Kidney (tissue), 14 donors: ENCODE data around the gene CPLX3. TPM values are rescaled to one million over a fixed set of nuclear protein-coding genes. Genes with fewer than 3 reads are reported as not detected.

Source experiments
- DNase-seq, 5 donors: peaks; one replicate each; pipeline ENCODE4 v3.0.0-alpha.2; 2013 to 2020
- FAIRE-seq: peaks from 2 replicates; lab custom pipeline; 2012; peaks lifted over from hg19 to GRCh38; lab: Jason Lieb, UNC
- H3K27ac ChIP-seq, 2 donors: one replicate each; pipeline ENCODE4 v1.7.0; 2013; ENCODE audit warnings: low read depth in 2 of 2, low read length in 2 of 2, inconsistent platforms in 1 of 2
- H3K27me3 ChIP-seq: one replicate; pipeline ENCODE4 v1.7.1; 2013; ENCODE audit warnings: low read length, inconsistent platforms; ENCODE audit not compliant: control insufficient read depth, insufficient read depth
- H3K36me3 ChIP-seq, 3 donors: one replicate each; pipeline versions ENCODE4 v1.7.0 to v1.7.1; 2013; ENCODE audit warnings: low read length in 3 of 3, control low read depth in 1 of 3, inconsistent platforms in 1 of 3; ENCODE audit not compliant: insufficient read depth in 3 of 3, control insufficient read depth in 2 of 3
- H3K4me1 ChIP-seq, 3 donors: one replicate each; pipeline versions ENCODE4 v1.7.0 to v1.7.1; 2013; ENCODE audit warnings: low read length in 3 of 3, inconsistent platforms in 1 of 3, low read depth in 1 of 3; ENCODE audit not compliant: control insufficient read depth in 2 of 3, insufficient read depth in 2 of 3
- H3K4me3 ChIP-seq, 3 donors: one replicate each; pipeline versions ENCODE4 v1.7.0 to v1.8.1; 2013; ENCODE audit warnings: low read length in 3 of 3, control low read depth in 1 of 3, inconsistent platforms in 1 of 3
- H3K9ac ChIP-seq, 3 donors: one replicate each; pipeline versions ENCODE4 v1.7.0 to v1.7.1; 2013; ENCODE audit warnings: low read length in 3 of 3, control low read depth in 1 of 3, inconsistent platforms in 1 of 3
- H3K9me3 ChIP-seq, 3 donors: one replicate each; pipeline versions ENCODE4 v1.7.0 to v1.7.1; 2013; ENCODE audit warnings: low read length in 3 of 3, control low read depth in 1 of 3, inconsistent platforms in 1 of 3; ENCODE audit not compliant: control insufficient read depth in 2 of 3, insufficient read depth in 1 of 3
- intact Hi-C: fragments of 100-400 bp; cut with DNase I; formaldehyde crosslinking; loops from one replicate; pipeline ENCODE4 v1.11.1; 2022
- polyA plus RNA-seq: library from polyadenylated mRNA; stranded (reverse); fragments of 350-450 nt; fragmentation: Illumina TruSeq; extraction: RNeasy Lipid Tissue Mini Kit (QIAGEN cat#74804); gene quantifications from one replicate; pipeline ENCODE4 v1.2.3, GENCODE V29; 2014; ENCODE audit warnings: low read depth, low replicate concordance; ENCODE audit not compliant: insufficient read depth
- total RNA-seq: library from RNA; stranded (reverse); fragmentation: NEBNext Ultra II Directional; extraction: Animal tissue kit (Norgen Biotek cat#: 25700); gene quantifications from one replicate; pipeline ENCODE4 v1.2.1, GENCODE V29; 2021
- TF ChIP-seq, protein P1 (sequence below): IDR thresholded peaks from 3 replicates; pipeline ENCODE4 v1.5.1; 2012; ENCODE audit warnings: mild to moderate bottlenecking, moderate library complexity, borderline replicate concordance; ENCODE audit not compliant: insufficient read depth; ENCODE audit errors: extremely low read depth
- donor health status: control.
- donor health status: control.
- donor health status: control.
- donor health status: control.
- donor health status: control.
- donor health status: DM: yes; HTN: yes; CAD: no.
- donor health status: Normal renal cell carcinoma (clear cell type).

The CPLX3 gene
- total and polyA plus RNA-seq, 2 donors from 2014 or later: not detected

GRCh38 chr15:74869726-74870407 lies 43.4 kb downstream of the CPLX3 start:
- FAIRE-seq (no peak), DNase-seq (peak in 3 of 5 donors; percentile 31 to 69 (median 47))
- peak overlapping the region in 2 of 3 donors; percentile 19 to 75 for H3K9ac ChIP-seq
- TF ChIP-seq, protein P1, sequence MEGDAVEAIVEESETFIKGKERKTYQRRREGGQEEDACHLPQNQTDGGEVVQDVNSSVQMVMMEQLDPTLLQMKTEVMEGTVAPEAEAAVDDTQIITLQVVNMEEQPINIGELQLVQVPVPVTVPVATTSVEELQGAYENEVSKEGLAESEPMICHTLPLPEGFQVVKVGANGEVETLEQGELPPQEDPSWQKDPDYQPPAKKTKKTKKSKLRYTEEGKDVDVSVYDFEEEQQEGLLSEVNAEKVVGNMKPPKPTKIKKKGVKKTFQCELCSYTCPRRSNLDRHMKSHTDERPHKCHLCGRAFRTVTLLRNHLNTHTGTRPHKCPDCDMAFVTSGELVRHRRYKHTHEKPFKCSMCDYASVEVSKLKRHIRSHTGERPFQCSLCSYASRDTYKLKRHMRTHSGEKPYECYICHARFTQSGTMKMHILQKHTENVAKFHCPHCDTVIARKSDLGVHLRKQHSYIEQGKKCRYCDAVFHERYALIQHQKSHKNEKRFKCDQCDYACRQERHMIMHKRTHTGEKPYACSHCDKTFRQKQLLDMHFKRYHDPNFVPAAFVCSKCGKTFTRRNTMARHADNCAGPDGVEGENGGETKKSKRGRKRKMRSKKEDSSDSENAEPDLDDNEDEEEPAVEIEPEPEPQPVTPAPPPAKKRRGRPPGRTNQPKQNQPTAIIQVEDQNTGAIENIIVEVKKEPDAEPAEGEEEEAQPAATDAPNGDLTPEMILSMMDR: no peak
- no peaks in the 10 kb centered on the region for H3K36me3 ChIP-seq
- H3K27me3 ChIP-seq: no peaks in the 10 kb centered on the region
- H3K4me1 ChIP-seq: peaks cover 8 to 47% (median 45%) of the 10 kb centered on the region in 3 donors
- no peaks in the 10 kb centered on the region for H3K9me3 ChIP-seq
- intact Hi-C loops: no loop called here
- H3K4me3 ChIP-seq: peak overlapping the region in 2 of 3 donors; percentile 39 to 56
- peak overlapping the region; percentile 81 to 82 for H3K27ac ChIP-seq

- H3K27me3 ChIP-seq: no peaks in the 10 kb centered on the region
- TF ChIP-seq, protein P1: no peak
- peak overlapping the region in 2 of 3 donors; percentile 42 to 56 for H3K4me3 ChIP-seq
- no peaks in the 10 kb centered on the region for H3K36me3 ChIP-seq
- FAIRE-seq: no peak
- intact Hi-C loops: no loop called here
- no peaks in the 10 kb centered on the region for H3K9me3 ChIP-seq
- peak overlapping the region; percentile 81 to 82 for H3K27ac ChIP-seq
- H3K9ac ChIP-seq: peak overlapping the region in 2 of 3 donors; percentile 19 to 75
- H3K4me1 ChIP-seq: peaks cover 8 to 47% (median 45%) of the 10 kb centered on the region in 3 donors
- DNase-seq: no peak
These were observed 44.2 kb downstream of the CPLX3 start for GRCh38 chr15:74870436-74871215.

- TF ChIP-seq, protein P1: no peak
- peaks cover 8 to 39% (median 34%) of the 10 kb centered on the region in 3 donors for H3K4me1 ChIP-seq
These were observed 46.2 kb downstream of the CPLX3 start for GRCh38 chr15:74872702-74873035.

More at GRCh38 chr15:74872702-74873035, 46.2 kb downstream of the CPLX3 start:
- H3K9me3 ChIP-seq: no peaks in the 10 kb centered on the region
- intact Hi-C loops: no loop called here
- peak overlapping the region; percentile 90 to 94 for H3K27ac ChIP-seq
- H3K9ac ChIP-seq: peak overlapping the region; percentile 67 to 85 (median 82)
- no peak for FAIRE-seq
- no peak for DNase-seq
- no peaks in the 10 kb centered on the region for H3K27me3 ChIP-seq
- peak overlapping the region; percentile 87 to 97 (median 93) for H3K4me3 ChIP-seq
- no peaks in the 10 kb centered on the region for H3K36me3 ChIP-seq
